ENCODE data around the gene CAMTA2.

Gene CAMTA2

GRCh38 chr17:4968486-4969046 lies 18.9 kb downstream of the CAMTA2 start:
- DNase-seq (ENCODE audit: low spot score in 2 of 2), result no peak
- in situ Hi-C loops (cut with MboI; ENCODE audit: low sequenced_read_pairs), result no loop called here
- Histone ChIP-seq H3K9me3 (0 out of 2 replicates have a peak, but pooled peaks cover 6% of the 10 kb centered on the region), H3K27me3 (ENCODE audit: low read depth) (no peaks in the 10 kb centered on the region), H3K4me3 (peak overlapping the region; percentile 86), H3K36me3 (replicated peaks) (peaks cover 48% of the 10 kb centered on the region), H3K4me1 (peaks cover 17% of the 10 kb centered on the region)

GRCh38 chr17:4967539-4968485 lies 19.7 kb downstream of the CAMTA2 start, which contains the start of gene SPAG7:
SPAG7 (minus strand) TSS chr17:4967817; CDS start chr17:4967804, 13 bp downstream.
- no peaks in the 10 kb centered on the region for H3K27me3 ChIP-seq (ENCODE audit: low read depth)
- peaks cover 41% of the 10 kb centered on the region for H3K36me3 ChIP-seq (replicated peaks)
- peaks cover 17% of the 10 kb centered on the region for H3K4me1 ChIP-seq
- DNase-seq (ENCODE audit: low spot score in 2 of 2), result peak; percentile 87 to 94
- peak within 1 kb of the TSS; percentile 86 for H3K4me3 ChIP-seq
- 0 out of 2 replicates have a peak, but pooled peaks cover 6% of the 10 kb centered on the region for H3K9me3 ChIP-seq
- in situ Hi-C loops (cut with MboI; ENCODE audit: low sequenced_read_pairs), result no loop called here

GRCh38 chr17:4966844-4967538 lies 20.5 kb downstream of the CAMTA2 start:
- DNase-seq (ENCODE audit: low spot score in 2 of 2), result peak; percentile 99
- peaks cover 33% of the 10 kb centered on the region for H3K36me3 ChIP-seq (replicated peaks)
- no peaks in the 10 kb centered on the region for H3K27me3 ChIP-seq (ENCODE audit: low read depth)
- in situ Hi-C loops (cut with MboI; ENCODE audit: low sequenced_read_pairs), result no loop called here
- peaks cover 17% of the 10 kb centered on the region for H3K4me1 ChIP-seq
- H3K4me3 ChIP-seq, result peak overlapping the region; percentile 86
- H3K9me3 ChIP-seq, result 0 out of 2 replicates have a peak, but pooled peaks cover 6% of the 10 kb centered on the region

- Histone ChIP-seq H3K36me3 (replicated peaks) (peaks cover 30% of the 10 kb centered on the region), H3K4me1 (peaks cover 17% of the 10 kb centered on the region), H3K4me3 (no peak overlapping the region), H3K9me3 (0 out of 2 replicates have a peak, but pooled peaks cover 6% of the 10 kb centered on the region), H3K27me3 (ENCODE audit: low read depth) (no peaks in the 10 kb centered on the region)
- DNase-seq (ENCODE audit: low spot score in 2 of 2), result no peak
- in situ Hi-C loops (cut with MboI; ENCODE audit: low sequenced_read_pairs), result no loop called here
Measured at GRCh38 chr17:4965311-4965986, 22.0 kb downstream of the CAMTA2 start.

GRCh38 chr17:4960279-4960922 lies 27.1 kb downstream of the CAMTA2 start:
- no peak for DNase-seq (ENCODE audit: low spot score in 2 of 2)

GRCh38 chr17:4959261-4959965 lies 28.1 kb downstream of the CAMTA2 start:
- DNase-seq (ENCODE audit: low spot score in 2 of 2), result no peak
- Histone ChIP-seq H3K4me3 (no peak overlapping the region), H3K36me3 (replicated peaks) (peaks cover 6% of the 10 kb centered on the region), H3K4me1 (no peaks in the 10 kb centered on the region), H3K9me3 (no peaks in the 10 kb centered on the region), H3K27me3 (ENCODE audit: low read depth) (no peaks in the 10 kb centered on the region)
- in situ Hi-C loops (cut with MboI; ENCODE audit: low sequenced_read_pairs), result no loop called here

More at GRCh38 chr17:4960279-4960922, 27.1 kb downstream of the CAMTA2 start:
- no peaks in the 10 kb centered on the region for H3K9me3 ChIP-seq
- in situ Hi-C loops (cut with MboI; ENCODE audit: low sequenced_read_pairs), result no loop called here
- H3K4me1 ChIP-seq, result no peaks in the 10 kb centered on the region
- H3K36me3 ChIP-seq (replicated peaks), result peaks cover 9% of the 10 kb centered on the region
- H3K4me3 ChIP-seq, result no peak overlapping the region
- H3K27me3 ChIP-seq (ENCODE audit: low read depth), result no peaks in the 10 kb centered on the region

- H3K27me3 ChIP-seq (ENCODE audit: low read depth), result no peaks in the 10 kb centered on the region
- no peak overlapping the region for H3K4me3 ChIP-seq
- H3K9me3 ChIP-seq, result no peaks in the 10 kb centered on the region
- no peak for DNase-seq (ENCODE audit: low spot score in 2 of 2)
- no peaks in the 10 kb centered on the region for H3K4me1 ChIP-seq
- in situ Hi-C loops (cut with MboI; ENCODE audit: low sequenced_read_pairs), result no loop called here
- peaks cover 6% of the 10 kb centered on the region for H3K36me3 ChIP-seq (replicated peaks)
Measured at GRCh38 chr17:4958102-4958501, 29.4 kb downstream of the CAMTA2 start.

GRCh38 chr17:4956493-4957061 lies 30.9 kb downstream of the CAMTA2 start:
- H3K9me3 ChIP-seq, result no peaks in the 10 kb centered on the region
- in situ Hi-C loops (cut with MboI; ENCODE audit: low sequenced_read_pairs), result no loop called here
- peaks cover 6% of the 10 kb centered on the region for H3K36me3 ChIP-seq (replicated peaks)
- no peaks in the 10 kb centered on the region for H3K27me3 ChIP-seq (ENCODE audit: low read depth)
- H3K4me3 ChIP-seq, result no peak overlapping the region
- H3K4me1 ChIP-seq, result no peaks in the 10 kb centered on the region
- no peak for DNase-seq (ENCODE audit: low spot score in 2 of 2)

GRCh38 chr17:4955091-4955490 lies 32.4 kb downstream of the CAMTA2 start:
- in situ Hi-C loops (cut with MboI; ENCODE audit: low sequenced_read_pairs), result no loop called here
- Histone ChIP-seq H3K36me3 (replicated peaks) (peaks cover 6% of the 10 kb centered on the region), H3K4me3 (no peak overlapping the region), H3K9me3 (no peaks in the 10 kb centered on the region), H3K4me1 (peaks cover 14% of the 10 kb centered on the region), H3K27me3 (ENCODE audit: low read depth) (no peaks in the 10 kb centered on the region)
- no peak for DNase-seq (ENCODE audit: low spot score in 2 of 2)

GRCh38 chr17:4953451-4953961 lies 34.0 kb downstream of the CAMTA2 start:
- no peak for DNase-seq (ENCODE audit: low spot score in 2 of 2)
- Histone ChIP-seq H3K36me3 (replicated peaks) (no peaks in the 10 kb centered on the region; the same call in 1 of the 2 replicates), H3K27me3 (ENCODE audit: low read depth) (no peaks in the 10 kb centered on the region), H3K4me1 (peaks cover 18% of the 10 kb centered on the region), H3K9me3 (no peaks in the 10 kb centered on the region), H3K4me3 (no peak overlapping the region)
- in situ Hi-C loops (cut with MboI; ENCODE audit: low sequenced_read_pairs), result no loop called here

- DNase-seq (ENCODE audit: low spot score in 2 of 2), result no peak
- Histone ChIP-seq H3K36me3 (replicated peaks) (peaks cover 15% of the 10 kb centered on the region), H3K4me3 (no peak overlapping the region), H3K4me1 (peaks cover 18% of the 10 kb centered on the region), H3K27me3 (ENCODE audit: low read depth) (no peaks in the 10 kb centered on the region), H3K9me3 (no peaks in the 10 kb centered on the region)
- in situ Hi-C loops (cut with MboI; ENCODE audit: low sequenced_read_pairs), result no loop called here
Measured at GRCh38 chr17:4951486-4951885, 36.0 kb downstream of the CAMTA2 start.

- H3K4me1 ChIP-seq, result peaks cover 18% of the 10 kb centered on the region
- peak in 1 of 2 experiments; percentile 63 for DNase-seq (ENCODE audit: low spot score in 2 of 2)
Measured at GRCh38 chr17:4950746-4951204, 36.7 kb downstream of the CAMTA2 start, which contains the start of gene ENO3. ENO3 (plus strand) TSS chr17:4951119; CDS start chr17:4951830, 711 bp downstream.

More at GRCh38 chr17:4950746-4951204, 36.7 kb downstream of the CAMTA2 start, which contains the start of gene ENO3:
- H3K9me3 ChIP-seq, result no peaks in the 10 kb centered on the region
- no peaks in the 10 kb centered on the region for H3K27me3 ChIP-seq (ENCODE audit: low read depth)
- in situ Hi-C loops (cut with MboI; ENCODE audit: low sequenced_read_pairs), result no loop called here
- peak within 1 kb of the TSS; percentile 98 for H3K4me3 ChIP-seq
- H3K36me3 ChIP-seq (replicated peaks), result peaks cover 22% of the 10 kb centered on the region

Measured in HAP-1 (cell line).